GM20431 (cell line): ENCODE data around the gene TPP2.

Source experiments
- in situ Hi-C: fragments of 300-500 bp; cut with MseI, MboI; formaldehyde crosslinking; loops from one replicate; pipeline ENCODE4 v1.15.0; 2020; ENCODE audit warnings: low sequenced_read_pairs; ENCODE audit not compliant: unreplicated experiment

TPP2 gene

GRCh38 chr13:102708991-102709390, 112.2 kb downstream of the TPP2 start:
- in situ Hi-C loops = no loop called here

DNA sequence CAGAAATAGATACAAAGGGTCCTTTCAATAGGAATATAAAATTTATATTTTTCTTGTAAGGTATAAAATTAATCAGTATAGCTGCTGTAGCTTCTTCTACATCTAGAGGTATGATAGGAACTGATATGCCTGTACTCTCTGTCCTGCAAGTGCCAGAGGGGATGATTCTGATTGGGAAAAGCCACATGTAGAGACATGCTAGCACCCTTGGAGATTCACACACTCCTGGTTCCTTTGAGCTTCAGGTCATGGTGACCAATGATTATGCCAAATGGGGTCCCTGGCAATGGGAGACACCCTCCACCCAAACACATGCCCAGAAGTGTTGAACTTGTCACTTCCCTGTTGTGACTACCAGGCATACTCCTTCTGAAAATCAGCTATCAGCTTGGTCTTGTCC, 112.8 kb downstream of the TPP2 start:
- in situ Hi-C loops = no loop called here

- in situ Hi-C loops = no loop called here
These were observed 113.5 kb downstream of the TPP2 start for GRCh38 chr13:102710261-102710679.

DNA sequence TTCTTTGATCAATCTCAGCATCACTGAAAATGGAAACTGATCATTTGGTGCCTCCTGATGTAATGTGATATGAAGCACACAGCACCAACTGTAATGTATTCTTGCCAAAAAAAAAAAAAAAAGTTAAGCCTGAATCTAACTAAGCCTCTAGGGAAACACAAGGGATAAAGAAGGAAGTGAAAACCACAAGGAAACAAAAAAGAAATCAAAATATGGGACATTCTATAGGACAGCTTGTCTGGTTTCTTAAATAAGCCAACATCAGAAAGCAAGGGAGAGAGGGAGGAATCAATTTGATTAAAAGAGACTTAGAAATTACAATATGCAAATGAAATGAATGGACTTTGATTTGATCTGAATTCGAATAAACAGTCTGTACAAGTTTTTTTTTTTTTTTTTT, 118.7 kb downstream of the TPP2 start:
- in situ Hi-C loops = no loop called here

DNA sequence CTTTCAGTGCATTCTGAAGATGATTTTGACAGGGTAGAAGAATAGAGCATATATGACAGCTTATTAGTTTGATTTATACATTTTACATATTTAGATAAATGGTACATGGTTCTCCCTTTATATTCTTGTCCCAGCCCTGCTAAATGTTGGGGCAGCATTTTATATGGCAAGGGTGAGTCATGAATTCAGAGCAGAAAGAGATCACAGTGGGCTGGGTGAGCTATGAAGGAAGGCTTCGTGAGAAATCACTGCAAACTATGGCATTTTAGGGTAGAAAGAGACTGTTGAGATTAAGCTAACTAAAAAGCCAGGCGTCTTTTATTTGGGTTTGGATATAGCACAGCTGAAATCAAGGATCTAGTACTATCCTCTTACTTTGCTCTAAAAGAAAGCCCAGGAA, 122.0 kb downstream of the TPP2 start:
- in situ Hi-C loops = no loop called here

- in situ Hi-C loops = no loop called here
These were observed 125.0 kb downstream of the TPP2 start for GRCh38 chr13:102721800-102722231.

- in situ Hi-C loops = no loop called here
These were observed 128.1 kb downstream of the TPP2 start for GRCh38 chr13:102724923-102725322.

DNA sequence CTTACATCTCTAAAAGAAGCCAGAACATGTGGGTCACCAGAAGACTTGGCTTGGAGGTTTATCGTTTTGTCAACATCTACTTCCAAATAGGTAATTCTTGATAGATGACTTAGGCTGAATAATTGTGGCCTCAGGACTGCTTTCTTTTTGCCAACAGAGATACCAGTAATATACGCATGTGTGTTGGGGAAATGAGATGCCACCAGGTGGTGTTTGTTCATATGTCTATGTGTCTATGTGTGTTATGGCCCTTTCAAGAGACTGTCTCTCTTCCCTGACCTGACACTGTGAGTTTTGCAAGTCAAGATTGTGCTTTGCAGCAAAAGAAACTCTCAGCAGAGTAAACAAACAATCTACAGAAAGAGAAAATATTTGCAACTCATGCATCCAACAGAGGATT, 129.6 kb downstream of the TPP2 start:
- in situ Hi-C loops = no loop called here
